GM21360 (cell line): Measurements from ENCODE around the gene SETD3.

Source experiments
- ATAC-seq: cut with Tn5 transposase; IDR thresholded peaks from one replicate; pipeline ENCODE4 v1.9.1; 2021; ENCODE audit warnings: mild to moderate bottlenecking, moderate library complexity; ENCODE audit not compliant: unreplicated experiment

The SETD3 gene

DNA sequence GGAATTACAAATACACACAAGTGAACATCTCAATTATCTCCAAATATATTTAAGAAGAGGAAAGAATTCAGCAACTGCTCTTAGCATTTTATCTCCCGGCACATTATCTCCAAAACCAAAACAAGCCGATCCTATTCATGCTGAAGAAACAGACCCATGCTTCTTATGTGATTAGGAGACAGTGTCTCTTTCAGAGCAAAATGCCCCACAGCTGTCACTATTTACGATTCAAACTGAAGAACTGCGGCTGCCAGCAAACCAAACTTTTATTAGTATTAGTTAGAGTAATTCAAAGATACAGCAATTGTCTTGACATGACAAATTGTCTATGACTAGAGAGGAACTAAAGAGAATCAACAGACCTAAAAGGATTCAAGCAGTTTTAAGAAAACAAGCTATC, 79.4 kb downstream of the SETD3 start:
- no peak for ATAC-seq

DNA sequence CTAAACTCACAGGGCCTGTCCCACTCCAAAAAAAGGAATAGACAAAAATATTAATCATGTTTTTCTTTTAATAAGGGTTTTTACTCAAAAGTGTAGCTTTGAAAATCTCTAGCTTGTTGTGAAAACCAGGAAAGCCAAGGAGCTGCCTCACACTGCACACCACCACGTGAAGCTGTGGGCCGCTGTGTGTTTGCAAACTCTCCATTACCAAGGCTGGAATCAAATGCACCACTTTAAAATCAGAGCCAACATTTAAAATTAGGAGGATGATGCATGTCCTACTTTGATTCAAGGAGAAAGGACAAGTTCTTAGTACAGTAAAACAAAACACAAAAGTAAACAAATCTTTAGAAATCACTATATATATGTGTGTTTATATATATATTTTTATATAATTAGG, 83.0 kb downstream of the SETD3 start:
- ATAC-seq, result no peak

DNA sequence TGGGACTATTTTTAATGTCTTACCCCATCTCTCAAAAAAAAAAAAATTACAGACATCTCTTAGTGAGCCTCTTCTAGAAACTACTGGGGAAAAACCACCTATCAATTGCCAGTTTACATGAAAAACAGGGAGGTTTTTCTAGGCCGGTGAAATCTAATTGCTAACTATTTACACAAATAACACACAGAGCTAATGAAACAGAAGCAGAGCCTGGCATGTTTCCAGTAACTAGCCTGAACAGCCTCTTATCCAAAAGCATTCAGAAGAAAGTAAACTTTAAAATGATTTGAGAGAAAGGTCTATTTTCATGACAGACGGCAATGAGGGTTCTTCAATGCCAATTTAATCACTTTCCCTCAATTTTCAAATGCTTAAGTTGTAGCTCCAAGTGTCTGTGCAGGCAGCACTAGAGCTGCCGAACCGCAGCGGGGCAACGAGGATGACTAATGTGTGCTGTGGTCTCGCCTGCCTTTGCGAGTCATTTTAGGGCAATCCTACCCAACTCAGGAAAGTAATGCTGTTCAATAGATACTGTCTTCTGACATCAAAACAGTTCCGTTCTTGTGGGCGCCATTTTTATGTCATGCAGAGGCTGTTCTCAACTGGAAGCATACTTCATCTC, 84.6 kb downstream of the SETD3 start:
- ATAC-seq, result no peak

DNA sequence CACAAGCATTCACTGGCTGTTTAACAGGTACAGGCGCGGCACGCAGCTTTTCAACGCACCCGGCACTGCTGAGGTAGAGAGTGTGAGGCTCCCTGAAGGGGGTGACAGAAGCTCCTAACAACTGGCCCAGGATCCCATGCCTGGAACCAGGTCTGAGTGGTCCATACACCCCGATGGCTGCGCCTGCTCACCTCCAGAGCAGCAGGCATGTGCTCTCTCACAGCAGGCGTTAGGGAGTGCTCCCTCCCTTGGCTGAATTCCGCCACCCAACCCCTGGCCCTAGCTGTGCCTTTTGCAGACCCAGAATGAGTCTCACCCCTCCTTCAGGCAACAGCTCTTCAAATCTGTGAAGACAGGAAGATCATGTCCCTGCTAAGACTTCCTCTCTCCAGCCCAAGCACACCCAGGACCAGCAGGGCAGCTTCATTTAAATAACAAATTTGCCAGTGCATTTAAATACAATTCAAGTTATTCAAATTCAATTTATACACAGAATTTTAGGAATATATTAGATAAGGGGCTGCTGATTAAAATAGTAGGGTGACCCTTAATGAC, 86.0 kb downstream of the SETD3 start:
- ATAC-seq, result no peak

DNA sequence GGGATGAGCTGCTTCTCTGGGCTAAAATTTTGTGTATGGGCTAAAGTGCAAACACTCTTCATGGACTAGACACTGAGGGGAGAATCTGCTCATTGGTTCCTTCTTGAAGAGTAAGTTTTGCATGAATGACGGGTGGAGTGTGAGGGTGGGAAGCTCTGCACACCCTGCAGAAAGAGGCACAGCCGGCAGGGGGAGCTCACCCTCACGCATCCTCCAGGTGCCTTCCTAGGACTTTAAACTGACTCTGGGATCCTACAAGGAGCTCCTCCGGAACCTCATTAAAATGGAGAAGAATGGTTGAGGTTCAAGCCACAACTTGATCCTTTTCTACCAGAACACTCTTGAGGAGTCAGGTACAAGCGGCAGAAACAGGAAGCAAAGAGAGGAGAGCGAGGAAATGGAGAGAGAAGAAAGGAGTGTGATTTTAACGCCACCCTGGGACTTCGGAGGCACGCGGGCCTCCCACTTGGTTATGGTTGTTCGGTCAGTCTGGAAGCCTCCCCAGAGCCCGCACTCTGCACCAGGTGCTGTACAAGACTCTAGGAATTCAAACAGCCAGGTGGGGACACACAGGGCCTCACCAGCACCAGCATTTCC, 87.5 kb downstream of the SETD3 start:
- ATAC-seq, result peak; percentile 70

DNA sequence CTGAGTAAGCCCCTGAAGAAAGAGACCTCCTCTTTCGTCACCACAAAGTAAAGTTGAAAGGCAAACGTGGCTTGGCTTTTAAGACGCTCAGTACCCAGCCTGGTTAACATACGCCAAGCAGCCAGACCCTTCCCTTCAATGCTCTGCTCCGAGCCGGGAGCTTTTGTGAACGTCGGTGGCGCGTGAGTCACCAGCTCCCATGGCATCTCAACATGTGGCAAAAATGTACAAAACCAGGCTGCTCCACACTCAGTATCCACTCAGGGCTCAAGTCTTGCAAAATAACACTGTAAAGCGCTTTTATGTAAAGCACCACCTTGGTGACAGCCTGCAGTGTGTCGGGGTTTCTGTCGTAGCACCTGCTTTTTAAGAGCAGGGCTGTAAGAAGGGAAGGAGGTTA, 89.0 kb downstream of the SETD3 start:
- ATAC-seq, result no peak

DNA sequence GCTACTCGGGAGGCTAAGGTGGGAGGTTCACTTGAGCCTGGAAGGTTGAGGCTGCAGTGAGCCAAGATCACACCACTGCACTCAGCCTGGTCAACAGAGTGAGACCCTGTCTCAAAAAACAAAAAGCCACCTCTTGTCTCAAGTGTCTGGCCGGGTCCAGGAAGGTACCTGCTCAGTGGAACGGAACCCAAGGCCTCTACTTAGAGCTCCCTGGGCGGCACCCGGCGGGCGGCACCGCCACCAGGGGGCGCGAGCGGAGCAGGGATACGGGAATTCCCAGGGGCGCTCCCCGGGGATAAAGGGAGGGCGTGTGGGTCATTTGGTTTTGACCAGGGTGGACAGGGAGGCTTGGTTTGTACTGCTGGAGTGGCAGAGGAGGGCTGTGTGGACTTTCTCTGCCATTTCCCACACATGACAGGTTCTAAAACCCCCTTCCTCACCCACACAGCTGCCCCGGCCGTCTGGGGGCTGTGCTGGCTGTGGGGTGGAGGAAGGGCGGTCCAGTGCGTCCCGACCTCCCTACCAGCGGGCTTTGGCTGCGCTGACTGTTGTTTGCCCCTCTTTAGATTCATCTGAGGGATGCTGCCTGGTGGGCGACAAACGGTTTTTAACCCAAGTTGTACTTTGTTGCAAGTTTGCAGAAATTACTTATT, 91.4 kb downstream of the SETD3 start:
- ATAC-seq, result peak; percentile 52

DNA sequence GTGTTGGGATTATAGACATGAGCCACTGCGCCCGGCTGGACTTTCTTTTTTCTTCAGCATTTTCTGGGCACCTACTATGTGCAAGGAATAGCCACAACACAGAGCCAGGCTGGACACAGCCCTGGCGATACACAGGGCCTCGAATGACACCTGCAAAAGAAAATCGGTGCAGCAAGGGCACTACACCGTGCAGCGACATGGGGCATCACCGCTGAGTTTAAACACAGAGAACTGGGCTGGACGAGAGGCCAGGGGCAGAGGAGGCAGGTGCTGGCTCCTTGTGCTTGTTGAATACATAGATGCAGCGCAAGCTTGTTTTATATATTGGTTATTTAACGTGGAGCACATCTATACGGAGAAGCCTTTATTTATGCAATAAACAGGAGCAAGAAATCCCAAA, 92.4 kb downstream of the SETD3 start:
- no peak for ATAC-seq

DNA sequence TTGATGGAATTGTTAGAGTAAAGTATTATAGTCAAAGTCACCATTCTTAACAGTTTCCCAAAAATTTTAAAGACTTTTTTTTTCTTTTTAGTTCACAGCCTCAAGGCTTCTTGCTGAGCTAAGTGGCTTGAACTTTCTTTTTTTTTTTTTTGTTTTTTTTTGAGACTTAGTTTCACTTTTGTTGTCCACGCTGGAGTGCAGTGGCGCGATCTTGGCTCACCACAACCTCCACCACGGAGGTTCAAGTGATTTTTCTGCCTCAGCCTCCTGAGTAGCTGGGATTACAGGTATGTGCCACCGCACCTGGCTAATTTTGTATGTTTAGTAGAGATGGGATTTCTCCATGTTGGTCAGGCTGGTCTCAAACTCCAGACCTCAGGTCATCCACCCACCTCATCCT, 92.8 kb downstream of the SETD3 start:
- no peak for ATAC-seq

DNA sequence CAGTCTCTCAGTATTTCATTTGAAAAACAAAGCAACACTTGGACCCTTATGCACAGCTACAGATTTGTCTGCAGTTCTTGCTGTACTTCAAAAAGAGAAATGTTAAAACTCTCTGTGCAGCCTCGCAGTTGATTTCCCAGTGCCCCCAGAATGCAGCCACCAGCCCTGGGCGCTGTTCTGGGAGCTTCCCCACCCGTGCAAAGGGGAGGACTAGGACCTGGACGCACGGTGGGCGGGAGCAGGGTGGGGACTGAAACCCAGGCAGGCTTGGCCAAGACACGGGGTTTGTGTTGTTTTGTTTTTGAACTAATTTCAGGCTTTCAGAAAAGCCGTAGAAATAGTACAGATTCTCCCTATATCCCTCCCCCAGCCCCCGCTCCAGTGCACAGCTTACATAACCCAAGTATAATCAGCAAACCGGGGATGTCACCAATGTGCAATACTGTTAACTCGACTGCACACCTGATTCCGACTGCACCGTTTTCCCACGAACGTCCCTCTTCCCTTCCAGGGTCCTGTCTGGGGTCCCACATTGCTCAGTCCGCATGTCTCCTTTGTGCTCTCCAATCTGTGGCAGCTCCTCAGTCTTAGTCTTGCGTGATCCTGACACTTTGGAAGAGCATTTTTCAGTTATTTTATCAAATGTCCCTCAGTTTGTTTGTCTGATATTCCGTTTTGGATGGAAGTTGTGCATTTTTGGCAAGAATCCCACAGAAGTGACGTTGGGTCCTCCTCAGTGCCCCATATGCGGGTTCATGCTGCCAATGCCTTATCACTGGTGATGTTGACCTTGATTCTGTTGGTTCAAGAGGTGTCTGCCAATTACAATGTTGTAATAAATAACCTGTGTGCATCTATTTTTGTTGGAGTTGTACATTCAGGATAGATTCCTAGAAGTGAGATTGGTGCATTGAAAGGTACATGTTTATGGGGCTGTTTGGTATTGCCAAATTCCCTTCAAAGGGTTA, 95.9 kb downstream of the SETD3 start:
- ATAC-seq, result no peak

DNA sequence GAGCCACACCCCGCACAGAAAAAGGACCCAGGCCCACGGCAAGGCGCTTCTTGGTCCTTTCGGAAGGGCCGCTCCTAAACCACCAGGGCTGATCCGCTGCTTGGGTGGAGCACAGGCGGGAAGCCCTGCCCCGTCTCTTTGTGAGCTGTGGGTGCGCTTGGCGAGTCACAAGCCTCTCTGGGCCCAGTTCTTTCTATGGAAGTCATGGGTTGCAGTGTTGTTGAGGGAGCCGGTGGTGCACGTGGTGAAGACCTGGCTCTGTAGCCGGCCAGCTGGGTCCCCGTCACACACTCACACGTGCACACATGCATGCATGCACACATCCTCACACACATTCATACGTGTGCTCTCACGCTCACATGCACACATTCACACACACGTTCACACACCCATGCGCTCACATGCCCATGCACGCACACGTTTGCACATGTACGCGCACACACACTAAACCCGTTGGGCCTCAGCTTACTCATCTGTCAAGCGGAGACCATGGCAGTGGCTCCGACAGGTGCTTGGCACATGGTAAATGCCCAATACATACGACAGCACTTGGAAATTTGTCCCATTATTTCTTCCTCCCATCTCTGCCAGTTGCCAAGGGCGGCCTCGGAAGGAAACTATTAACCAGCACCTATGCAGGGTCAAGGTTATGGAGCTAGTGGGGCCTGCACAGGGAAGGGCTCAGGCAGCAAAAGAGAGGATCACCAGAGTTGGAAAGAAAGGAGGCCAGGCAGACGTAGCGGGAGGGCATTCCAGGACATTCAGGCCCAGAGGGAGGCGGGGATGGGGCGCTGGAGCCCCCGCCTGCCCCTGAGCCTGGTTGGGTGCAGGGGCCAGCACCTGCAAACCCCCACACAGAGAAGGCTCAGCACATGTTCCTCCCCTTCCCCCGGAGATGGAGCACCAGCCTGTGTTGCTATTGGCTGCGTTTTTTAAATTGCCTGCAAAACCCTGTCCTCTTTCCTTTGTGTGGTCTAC, 96.9 kb downstream of the SETD3 start:
- ATAC-seq, result no peak

DNA sequence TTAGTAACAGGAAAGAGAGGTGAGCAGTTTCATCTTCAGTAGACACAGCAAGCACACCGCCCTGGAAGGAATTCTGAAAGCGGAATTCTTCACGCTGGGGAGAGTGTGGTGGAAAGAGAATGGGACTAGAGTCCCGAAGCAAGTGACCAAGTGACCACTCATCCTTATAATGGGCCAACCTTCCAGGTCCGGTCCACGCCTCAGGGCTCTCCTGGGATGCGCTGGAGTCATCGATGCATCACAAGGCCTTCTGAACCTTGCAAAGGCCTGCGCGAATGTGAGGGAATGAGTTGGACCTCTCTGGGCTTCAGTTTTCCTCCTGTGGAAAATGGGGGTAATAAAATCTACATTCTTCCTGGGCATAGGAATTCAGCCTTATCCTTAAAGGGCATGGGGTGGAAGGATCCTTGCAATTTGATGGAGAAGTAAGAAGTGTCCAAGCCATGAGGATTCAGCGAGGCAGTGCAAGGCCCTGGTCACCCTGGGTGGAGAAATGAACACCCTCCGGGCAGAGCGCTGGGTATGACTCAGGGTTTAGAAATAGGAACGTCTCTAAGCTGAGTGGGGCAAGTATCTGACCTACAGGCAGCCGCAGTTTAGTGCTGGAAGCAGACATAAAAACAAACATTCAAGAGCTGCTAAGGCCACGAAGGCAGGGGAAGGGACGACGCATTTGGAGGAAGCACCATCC, 97.7 kb downstream of the SETD3 start:
- no peak for ATAC-seq

DNA sequence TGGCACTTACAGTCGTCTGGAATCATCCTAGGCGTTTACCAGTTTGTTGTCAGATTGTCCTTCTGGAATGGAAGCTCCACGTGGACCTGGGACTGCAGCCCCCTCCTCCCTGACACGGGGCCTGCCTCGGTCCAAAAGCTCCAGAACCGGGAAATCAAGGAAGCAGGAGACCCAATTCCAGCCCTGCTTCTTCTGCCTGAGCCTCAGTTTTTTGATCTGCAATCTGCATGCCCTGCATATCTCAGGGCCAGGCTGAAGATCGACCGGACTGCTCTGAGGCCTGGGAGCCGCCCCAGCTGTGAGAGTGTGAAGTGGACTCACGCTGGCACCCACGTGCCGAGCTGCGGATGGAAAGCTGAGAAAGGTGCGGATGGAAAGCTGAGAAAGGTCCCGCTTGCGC, 98.6 kb downstream of the SETD3 start:
- no peak for ATAC-seq

DNA sequence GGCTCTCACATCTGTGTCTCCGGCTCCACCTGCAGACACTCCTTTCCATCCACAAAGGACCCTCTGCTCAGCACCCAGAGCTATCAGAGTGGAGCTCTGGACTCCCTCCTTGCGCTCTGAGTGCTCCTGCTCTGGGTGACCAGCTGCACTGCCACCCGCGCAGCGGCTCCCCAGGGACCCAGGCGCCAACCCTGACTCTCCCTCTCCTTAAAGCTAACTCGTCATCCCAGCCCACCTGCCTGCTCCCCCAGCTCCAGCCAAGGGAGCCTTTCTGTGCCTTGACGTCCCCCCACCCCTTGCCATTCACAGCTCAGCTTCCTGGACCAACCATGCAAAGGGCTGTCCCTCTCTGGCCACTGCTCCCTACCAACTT, 99.0 kb downstream of the SETD3 start:
- no peak for ATAC-seq

DNA sequence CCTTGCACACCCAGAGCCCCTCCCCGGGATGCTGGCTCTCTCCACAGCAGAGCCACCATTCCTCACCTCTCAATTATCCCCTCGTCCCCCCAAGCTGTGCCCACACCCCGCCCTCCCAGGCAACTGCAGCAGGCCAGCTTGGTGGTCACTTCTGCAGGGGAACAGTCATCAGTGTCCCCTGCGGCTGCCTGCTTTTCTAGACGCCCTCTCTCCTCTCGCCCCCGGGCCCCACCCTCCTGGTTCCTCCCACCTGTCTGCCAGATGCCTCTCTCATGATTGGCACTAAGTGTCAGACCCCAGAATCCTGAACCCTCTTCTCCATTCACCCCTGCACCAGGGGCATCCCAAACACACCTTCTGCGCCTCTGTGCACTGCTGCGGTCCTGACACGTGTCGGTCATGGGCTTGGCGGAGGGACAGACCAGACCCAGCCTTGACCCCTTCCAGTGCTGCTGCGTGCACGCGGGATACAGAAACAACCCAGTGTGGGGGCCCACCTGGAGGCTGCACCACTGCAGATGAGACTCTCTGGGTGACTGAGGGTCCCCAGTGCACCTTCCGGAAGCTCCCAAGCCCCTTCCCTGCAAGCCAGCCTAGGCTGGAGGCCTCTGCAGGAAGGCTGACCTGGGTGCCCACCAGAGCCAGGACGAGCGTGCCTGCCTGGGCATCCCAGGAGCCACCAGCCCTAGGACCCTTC, 99.5 kb downstream of the SETD3 start:
- ATAC-seq, result no peak

DNA sequence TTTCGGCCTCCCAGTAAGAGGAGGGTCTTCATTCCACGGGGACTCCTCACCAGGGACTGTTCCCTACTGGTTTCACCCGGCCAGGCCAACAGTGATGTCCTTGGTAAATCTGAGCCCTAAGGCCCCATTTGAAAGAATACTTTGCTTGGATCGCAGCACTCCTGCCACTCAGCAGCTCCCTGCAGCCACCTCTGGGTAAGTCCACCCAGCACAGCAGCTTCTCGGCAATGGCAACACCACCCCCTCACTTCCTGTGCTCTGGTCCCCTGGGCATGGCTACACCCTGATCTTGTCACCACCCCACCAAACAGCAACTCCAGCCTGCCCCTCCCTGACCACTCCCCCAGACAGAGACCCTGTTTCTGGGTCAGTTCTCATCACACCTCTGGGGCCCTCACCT, 100.3 kb downstream of the SETD3 start:
- no peak for ATAC-seq

DNA sequence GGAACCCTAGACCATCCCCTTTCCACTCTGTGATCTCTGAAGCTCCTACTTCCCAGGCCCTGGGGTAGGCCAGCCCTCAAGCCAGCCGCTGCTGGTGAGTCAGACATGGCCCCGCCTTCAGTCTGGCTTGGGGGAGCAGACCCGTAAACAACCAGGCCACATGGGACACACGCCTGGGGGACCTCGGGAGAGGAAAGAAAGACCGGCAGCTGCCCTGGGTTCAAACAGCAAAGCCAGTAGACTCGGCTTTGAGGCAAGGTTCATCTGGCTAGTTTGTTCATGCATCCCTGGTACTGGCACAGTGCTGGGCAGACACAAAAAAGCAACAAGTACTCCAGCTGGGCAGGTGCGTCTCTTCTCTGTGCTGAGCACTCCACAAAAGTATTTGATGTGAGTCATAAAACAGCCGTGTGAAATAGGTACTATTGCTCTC, 101.9 kb downstream of the SETD3 start:
- ATAC-seq, result no peak

DNA sequence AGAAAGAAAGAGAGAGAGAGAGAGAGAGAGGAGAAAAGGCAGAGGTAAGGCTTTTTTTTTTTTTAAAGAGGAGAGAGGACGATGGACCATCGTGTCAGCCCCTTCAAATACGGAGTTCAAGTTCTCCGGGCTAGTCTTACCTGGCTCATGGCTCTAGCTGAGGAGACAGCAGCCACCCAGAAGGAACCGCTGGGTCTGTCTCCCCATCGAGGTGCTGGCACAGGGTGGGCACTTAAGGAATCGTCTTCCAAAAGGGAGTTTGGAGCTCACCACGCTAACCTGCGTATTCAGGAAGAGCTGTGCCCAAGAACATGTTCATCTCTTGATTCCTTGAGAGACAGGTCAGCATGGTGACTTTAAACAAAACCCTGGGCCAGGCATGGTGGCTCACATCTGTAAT, 102.7 kb downstream of the SETD3 start:
- no peak for ATAC-seq

DNA sequence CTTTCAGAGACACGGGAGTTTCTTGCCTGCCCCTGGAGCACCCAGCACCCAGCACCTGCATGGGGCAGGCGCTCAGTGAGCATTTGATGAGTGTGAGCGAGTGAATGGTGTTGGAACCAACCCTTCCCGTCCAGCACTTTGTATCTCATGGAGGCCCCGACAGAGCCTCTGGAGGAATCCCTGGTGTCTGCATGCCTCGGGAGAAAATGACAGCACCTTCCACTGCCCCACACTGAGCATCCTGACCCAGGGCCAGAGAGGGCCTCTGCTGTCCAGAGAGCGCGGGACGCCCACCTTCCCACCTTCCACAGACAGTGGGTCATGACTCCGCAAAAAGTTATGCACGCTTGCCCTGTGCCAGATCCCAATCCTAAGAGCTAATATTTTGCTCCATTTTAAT, 105.7 kb downstream of the SETD3 start:
- ATAC-seq, result no peak
